Measurements from ENCODE around the gene KRTAP1-1. TPM values are rescaled to one million over a fixed set of nuclear protein-coding genes. Genes with fewer than 3 reads are reported as not detected.
"Not testable (repeated sequence)": the region's sequence is repeated elsewhere in the genome, so short reads cannot be mapped to it uniquely, and the experiment has no call there.

KRTAP1-1 gene
- total RNA-seq, 4 donors from 2014 or later = not detected

DNA sequence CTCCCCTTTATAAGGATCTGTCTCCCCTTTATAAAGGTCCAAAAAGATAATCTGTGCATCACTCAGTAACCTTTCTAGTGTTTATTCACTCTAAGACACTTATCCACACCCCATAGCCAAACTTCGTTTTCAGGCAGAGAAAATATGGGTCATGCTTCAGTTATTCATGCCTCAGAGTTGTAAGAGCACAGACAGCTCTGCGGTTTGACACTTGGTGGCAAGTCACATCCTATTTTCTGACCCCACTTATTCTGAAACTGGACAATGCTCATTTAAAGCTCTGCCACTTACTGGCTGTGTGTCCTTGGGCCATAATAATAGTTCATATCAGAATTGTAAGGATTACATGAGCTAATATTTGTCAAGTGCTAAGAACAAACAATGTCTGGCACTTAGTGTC lies 7.9 kb upstream of the KRTAP1-1 start:
- no peak for ATAC-seq (ENCODE audit: low FRiP score)
- TF ChIP-seq, protein P1, sequence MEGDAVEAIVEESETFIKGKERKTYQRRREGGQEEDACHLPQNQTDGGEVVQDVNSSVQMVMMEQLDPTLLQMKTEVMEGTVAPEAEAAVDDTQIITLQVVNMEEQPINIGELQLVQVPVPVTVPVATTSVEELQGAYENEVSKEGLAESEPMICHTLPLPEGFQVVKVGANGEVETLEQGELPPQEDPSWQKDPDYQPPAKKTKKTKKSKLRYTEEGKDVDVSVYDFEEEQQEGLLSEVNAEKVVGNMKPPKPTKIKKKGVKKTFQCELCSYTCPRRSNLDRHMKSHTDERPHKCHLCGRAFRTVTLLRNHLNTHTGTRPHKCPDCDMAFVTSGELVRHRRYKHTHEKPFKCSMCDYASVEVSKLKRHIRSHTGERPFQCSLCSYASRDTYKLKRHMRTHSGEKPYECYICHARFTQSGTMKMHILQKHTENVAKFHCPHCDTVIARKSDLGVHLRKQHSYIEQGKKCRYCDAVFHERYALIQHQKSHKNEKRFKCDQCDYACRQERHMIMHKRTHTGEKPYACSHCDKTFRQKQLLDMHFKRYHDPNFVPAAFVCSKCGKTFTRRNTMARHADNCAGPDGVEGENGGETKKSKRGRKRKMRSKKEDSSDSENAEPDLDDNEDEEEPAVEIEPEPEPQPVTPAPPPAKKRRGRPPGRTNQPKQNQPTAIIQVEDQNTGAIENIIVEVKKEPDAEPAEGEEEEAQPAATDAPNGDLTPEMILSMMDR (IDR thresholded peaks at IDR 0.05) = no peak
- DNase-seq (ENCODE audit: low spot score) = no peak

DNA sequence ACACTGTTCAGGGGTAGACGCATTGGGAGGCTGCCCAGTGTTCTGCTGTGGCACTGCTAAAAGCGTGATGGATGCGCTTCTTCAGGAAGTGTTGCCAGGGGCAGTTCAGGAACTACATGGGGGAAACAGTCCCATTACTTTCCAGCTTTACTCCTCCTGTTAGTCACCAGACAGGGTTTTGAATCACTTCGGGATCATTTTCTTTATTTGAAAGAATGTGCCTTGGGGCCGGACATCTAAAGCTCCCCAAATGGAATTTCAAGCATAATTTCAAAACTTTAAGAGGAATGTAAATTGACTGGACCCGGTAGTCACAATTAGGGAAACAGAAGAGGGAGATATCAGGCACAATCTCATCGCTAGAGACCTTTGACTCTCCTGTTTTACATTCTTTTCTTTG lies 7.2 kb upstream of the KRTAP1-1 start:
- ATAC-seq (ENCODE audit: low FRiP score) = no peak
- no peak for DNase-seq (ENCODE audit: low spot score)
- TF ChIP-seq, protein P1 (IDR thresholded peaks at IDR 0.05) = no peak

DNA sequence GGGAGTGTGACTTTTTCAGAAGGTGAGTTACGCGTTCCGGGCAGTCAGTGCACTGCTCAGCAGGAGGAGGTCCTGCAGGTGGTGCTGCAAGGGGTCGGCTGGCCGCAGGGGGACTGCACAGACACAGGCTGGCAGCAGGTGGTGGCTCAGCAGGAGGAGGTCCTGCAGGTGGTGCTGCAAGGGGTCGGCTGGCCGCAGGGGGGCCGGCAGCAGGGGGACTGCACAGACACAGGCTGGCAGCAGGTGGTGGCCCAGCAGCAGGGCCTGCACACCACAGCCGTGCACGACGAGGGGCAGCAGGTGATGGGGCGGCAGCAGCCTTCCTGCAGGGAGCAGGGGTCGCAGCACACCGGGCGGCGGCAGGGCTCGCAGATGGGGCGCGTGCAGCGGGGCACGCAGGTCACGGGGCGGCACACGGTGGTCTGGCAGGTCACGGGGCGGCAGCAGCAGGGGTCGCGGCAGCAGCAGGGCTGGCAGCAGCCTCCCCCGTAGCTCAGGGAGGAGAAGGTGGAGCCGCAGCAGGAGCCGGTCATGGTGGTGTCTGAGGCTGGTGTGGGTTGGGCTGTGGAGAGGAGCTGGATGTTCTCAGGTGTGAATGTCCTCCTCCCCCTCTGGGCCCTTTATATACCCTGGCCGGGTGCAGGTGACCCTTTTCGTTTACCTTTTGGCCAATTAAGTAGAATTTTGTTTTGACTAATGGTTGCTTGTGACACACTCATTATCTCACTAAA lies 5.7 kb upstream of the KRTAP1-1 start, which contains the start of gene KRTAP2-1:
Gene KRTAP2-1, minus strand, starts transcription at position 582 of the 731 bp plus-strand sequence. Its CDS starts 49 bp downstream, at position 533.
- DNase-seq (ENCODE audit: low spot score); ATAC-seq (ENCODE audit: low FRiP score): not testable (repeated sequence)

DNA sequence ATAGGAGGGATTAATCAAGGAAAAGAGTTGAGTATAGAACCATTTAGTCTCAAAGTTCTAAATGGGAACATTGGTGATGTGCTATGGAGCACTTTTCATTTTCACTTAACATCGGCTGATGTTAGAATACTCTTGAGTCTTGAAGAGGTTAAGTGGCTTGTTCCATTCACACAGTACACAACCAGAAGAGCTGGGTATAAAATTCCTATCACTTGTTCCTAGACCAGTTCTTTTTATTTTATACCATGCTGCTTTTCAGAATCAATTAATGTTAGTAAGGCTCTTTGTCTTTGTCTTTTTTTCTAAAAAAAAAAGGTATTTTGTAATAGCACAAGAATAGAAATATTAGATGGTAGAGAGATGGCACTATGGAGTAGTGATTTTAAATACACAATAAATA lies 1.7 kb upstream of the KRTAP1-1 start:
- DNase-seq (ENCODE audit: low spot score) (no peak), ATAC-seq (ENCODE audit: low FRiP score) (no peak)
- TF ChIP-seq, protein P1 (IDR thresholded peaks at IDR 0.05) = no peak

DNA sequence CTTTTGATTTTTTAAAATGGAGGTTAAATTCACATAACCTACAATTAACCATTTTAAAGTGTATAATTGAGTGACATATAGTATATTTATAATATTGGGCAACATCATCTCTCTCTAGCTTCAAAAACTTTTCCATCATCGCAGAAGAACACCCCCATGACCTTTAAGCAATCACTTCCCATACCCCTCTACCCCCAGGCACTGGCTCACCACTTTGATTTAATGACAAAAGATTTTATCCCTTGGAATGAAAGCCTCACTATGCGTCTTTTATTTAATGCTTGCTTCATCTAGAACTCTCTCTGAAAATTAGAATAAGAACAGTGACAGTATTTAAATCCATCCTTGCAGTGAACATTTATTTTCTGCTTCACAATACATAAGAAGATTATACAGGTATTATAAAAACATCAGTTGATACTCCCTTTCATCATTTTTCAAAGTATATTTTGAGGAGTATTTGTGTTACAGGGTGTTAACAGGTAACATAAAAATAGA lies 3.3 kb downstream of the KRTAP1-1 start:
- no peak for ATAC-seq (ENCODE audit: low FRiP score)
- no peak for DNase-seq (ENCODE audit: low spot score)
- TF ChIP-seq, protein P1 (IDR thresholded peaks at IDR 0.05) = no peak

DNA sequence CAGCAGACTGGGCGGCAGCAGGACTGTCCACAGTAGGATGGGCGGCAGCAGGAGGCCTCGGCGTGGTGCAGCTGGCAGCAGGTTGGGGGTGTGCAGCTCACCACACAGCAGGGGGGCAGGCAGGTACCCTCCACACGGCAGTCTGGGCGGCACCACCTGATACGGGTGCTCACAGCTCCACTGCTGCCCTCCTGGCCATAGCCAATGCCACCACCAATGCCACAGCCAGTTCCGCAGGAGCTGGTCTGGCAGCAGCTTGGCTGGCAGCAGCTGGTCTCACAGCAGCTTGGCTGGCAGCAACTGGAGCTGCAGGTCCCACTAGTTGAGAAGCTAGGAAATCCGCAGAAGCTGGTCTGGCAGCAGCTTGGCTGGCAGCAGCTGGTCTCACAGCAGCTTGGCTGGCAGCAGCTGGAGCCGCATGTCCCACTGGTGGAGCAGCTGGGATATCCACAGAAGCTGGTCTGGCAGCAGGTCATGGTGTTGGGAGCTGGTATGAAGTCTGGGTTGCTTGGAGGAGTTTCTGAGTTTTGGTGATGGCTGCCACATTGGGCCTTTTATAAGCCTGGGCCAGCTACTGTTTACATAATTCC lies 6.8 kb downstream of the KRTAP1-1 start, which contains the start of gene KRTAP1-3:
Gene KRTAP1-3, minus strand, starts transcription at position 529 of the 590 bp plus-strand sequence. Its CDS starts 53 bp downstream, at position 476.
- DNase-seq (ENCODE audit: low spot score); ATAC-seq (ENCODE audit: low FRiP score): not testable (repeated sequence)

DNA sequence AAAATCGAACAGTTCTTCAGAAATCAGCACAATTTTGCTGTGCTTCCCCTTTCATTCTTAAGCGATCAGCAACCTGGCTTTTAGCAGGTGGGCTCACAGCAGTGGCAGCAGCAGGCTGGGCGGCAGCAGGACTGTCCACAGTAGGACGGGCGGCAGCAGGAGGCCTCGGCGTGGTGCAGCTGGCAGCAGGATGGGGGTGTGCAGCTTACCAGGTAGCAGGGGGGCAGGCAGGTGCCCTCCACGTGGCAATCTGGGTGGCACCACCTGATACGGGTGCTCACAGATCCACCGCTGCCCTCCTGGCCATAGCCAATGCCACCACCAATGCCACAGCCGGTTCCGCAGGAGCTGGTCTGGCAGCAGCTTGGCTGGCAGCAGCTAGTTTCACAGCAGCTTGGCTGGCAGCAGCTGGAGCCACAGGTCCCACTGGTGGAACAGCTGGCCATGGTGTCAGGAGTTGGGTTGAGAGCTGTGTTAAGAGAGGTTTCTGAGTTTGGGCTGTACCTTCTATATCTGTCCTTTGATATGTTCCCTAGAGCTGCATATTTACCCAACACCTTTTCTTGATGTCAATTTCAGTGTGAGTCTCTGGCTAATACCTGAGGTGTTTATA lies 11.5 kb downstream of the KRTAP1-1 start, which contains the start of gene KRTAP1-4:
Gene KRTAP1-4, minus strand, starts transcription at position 563 of the 613 bp plus-strand sequence. Its CDS starts 117 bp downstream, at position 446.
- TF ChIP-seq, protein P1 (IDR thresholded peaks at IDR 0.05) = no peak
- no peak for ATAC-seq (ENCODE audit: low FRiP score)
- DNase-seq (ENCODE audit: low spot score) = no peak
